SK-N-SH treated with all-trans-retinoic acid at 6 μM for 48 hours (cell line): ENCODE data around the gene FNBP1L.

Source experiments
- ARNTL ChIP-seq: fragments of 450-650 bp; formaldehyde crosslinking; IDR thresholded peaks from 2 replicates; pipeline ENCODE4 v1.5.0; 2020; ENCODE audit warnings: low read depth, mild to moderate bottlenecking, moderate library complexity, borderline replicate concordance
- BACH2 ChIP-seq: fragments of 250-450 bp; sonication (Bioruptor Pico); IDR thresholded peaks from 2 replicates; pipeline ENCODE4 v1.9.0; 2021; ENCODE audit warnings: mild to moderate bottlenecking, borderline replicate concordance
- RARB ChIP-seq: fragments of 250-450 bp; sonication (Bioruptor Pico); IDR thresholded peaks from 2 replicates; pipeline ENCODE4 v1.8.0; 2021; ENCODE audit warnings: mild to moderate bottlenecking, moderate library complexity
- SNAI2 ChIP-seq: fragments of 250-450 bp; sonication (Bioruptor Pico); IDR thresholded peaks from 2 replicates; pipeline ENCODE4 v1.5.0; 2020; ENCODE audit warnings: mild to moderate bottlenecking, moderate library complexity
- TOX ChIP-seq: fragments of 250-450 bp; sonication (Bioruptor Pico); IDR thresholded peaks from 2 replicates; pipeline ENCODE4 v1.8.0; 2021; ENCODE audit warnings: mild to moderate bottlenecking, moderate library complexity, borderline replicate concordance

DNA sequence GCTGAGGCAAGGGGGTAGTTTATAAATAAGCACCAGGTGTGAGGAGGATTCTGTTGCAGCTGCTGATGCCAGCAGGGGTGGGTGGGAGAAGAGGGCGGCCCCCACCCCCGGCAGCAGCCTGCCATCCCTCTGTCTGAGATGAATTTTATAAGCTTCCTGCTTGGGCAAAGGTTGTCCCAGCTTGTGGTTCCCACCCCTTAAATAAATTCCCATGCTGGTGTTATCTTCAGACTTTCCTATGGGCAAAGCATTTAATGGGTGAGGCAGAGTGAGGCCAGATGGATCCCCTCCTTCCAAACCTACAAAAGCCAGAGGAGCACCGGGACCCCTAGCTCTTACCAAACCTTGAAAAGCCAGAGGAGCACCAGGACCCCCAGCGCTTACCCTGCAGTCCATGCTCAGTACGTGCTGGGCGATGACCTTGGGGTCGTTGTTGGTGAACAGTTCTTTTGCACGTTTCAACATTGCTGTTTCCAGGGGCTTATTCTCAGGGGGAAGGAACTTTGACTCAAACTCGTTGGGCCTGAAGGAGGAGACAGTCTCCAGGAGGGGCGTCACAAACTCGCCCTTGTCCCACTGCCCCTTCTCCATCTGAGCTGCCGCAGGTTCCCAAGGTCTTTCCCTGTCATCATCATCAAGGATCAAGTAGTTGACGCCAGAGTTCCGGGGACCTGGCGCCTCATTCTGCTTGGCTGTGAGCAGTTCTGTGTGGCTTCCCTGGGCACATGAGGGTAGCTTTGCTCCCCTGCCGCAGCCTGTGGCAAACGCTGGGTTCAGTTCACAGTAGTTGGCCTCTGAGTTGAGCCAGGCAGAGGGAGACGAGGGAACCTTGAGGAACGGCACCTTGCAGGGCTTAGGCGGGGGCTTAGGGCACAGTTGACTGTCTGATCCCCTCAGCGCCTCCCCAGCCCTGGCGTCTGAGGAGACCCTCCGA, 134.3 kb downstream of the FNBP1L start:
- TF ChIP-seq RARB (no peak), SNAI2 (no peak), TOX (CRISPR knock-in tag) (no peak), ARNTL (no peak), BACH2 (CRISPR knock-in tag) (no peak)
